Skeletal muscle satellite cell (primary cell): ENCODE results near the gene CDK6.

ENCODE experiments used
- H3K27me3 ChIP-seq: 2 replicates; pipeline ENCODE4 v1.7.0; 2013; ENCODE audit warnings: low read length; ENCODE audit not compliant: control insufficient read depth, insufficient read depth
- H3K36me3 ChIP-seq: 2 replicates; pipeline ENCODE4 v1.7.0; 2013; ENCODE audit warnings: mild to moderate bottlenecking, control low read depth, low read length; ENCODE audit not compliant: insufficient read depth
- H3K4me1 ChIP-seq: 2 replicates; pipeline ENCODE4 v1.7.0; 2013; ENCODE audit warnings: low read length; ENCODE audit not compliant: control insufficient read depth, insufficient read depth
- H3K4me2 ChIP-seq: 2 replicates; pipeline ENCODE4 v1.7.0; 2013; ENCODE audit warnings: mild to moderate bottlenecking, low read length
- H3K4me3 ChIP-seq: 2 replicates; pipeline ENCODE4 v1.7.0; 2013; ENCODE audit warnings: low read length
- H3K9ac ChIP-seq: 2 replicates; pipeline ENCODE4 v1.7.0; 2013; ENCODE audit warnings: mild to moderate bottlenecking, low read depth, low read length, moderate library complexity
- H3K9me3 ChIP-seq: replicated peaks from 2 replicates; pipeline ENCODE4 v1.7.0; 2013; ENCODE audit warnings: mild to moderate bottlenecking, control low read depth, low read length

CDK6 gene

DNA sequence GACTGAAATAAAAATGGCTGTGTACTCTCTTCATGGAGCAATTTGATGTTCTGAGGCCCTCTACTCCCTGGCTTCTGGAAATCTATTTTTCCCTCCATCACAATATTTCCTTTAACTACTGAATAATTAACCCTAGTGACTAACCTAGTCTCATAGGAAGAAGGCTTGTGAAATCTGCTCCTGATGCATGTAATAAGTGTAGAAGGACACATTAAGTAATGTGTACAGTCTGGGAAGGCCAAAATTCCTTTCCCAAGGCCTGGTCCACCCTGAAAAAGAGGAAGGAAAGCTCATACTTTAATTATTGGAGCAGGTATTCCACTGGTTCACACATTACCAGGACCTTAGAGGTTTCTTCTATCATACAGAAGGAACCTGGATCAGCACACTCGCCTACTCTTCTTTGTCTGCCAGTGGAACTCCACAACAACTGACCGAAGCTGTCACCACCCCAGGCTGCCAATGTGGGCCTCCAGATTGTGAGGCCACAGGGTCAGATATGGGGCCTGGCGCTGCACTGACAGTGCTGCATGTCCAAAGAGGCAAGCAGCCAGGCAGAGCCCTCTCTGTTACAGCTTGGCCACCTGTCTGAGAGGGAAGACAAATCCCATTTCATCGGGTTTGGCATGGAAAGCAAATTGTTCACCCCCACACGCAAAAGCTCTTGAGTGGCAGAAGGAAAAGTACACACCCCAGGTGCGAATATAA, 191.8 kb downstream of the CDK6 start:
- Histone ChIP-seq H3K36me3 (no peaks in the 10 kb centered on the region), H3K4me3 (no peak overlapping the region), H3K4me1 (peaks cover 40% of the 10 kb centered on the region), H3K4me2 (peak overlapping the region; percentile 4), H3K9me3 (no peaks in the 10 kb centered on the region), H3K9ac (peak overlapping the region; percentile 13), H3K27me3 (no peaks in the 10 kb centered on the region)

DNA sequence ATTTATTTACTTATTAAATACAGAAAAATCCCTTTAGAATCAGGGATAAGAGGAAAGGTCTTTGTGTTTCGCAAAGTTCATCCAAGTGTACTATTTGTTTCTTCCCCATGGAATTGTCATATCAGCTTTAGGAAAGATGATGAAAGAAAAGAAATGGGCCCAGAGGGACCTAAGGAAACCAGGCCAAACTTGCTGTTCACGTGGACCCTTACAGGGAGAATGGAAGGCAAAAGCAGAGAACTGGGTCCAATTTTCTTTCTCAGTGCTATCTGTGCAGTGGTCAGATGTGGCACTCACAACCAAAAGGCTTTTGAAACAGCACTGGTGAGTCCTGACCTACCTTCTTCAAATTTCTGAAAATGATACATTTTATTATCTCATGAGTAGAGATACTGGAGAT, 192.6 kb downstream of the CDK6 start:
- Histone ChIP-seq H3K4me1 (peaks cover 40% of the 10 kb centered on the region), H3K9ac (no peak overlapping the region), H3K27me3 (no peaks in the 10 kb centered on the region), H3K36me3 (no peaks in the 10 kb centered on the region), H3K4me3 (no peak overlapping the region), H3K9me3 (no peaks in the 10 kb centered on the region), H3K4me2 (no peak overlapping the region)

GRCh38 chr7:92641921-92642511, 194.4 kb downstream of the CDK6 start:
- Histone ChIP-seq H3K9me3 (no peaks in the 10 kb centered on the region), H3K4me2 (peak overlapping the region; percentile 50), H3K27me3 (no peaks in the 10 kb centered on the region), H3K4me3 (peak overlapping the region; percentile 16), H3K36me3 (no peaks in the 10 kb centered on the region), H3K9ac (peak overlapping the region; percentile 31), H3K4me1 (peaks cover 40% of the 10 kb centered on the region)

- H3K4me3 ChIP-seq: no peak overlapping the region
- no peak overlapping the region for H3K9ac ChIP-seq
- no peaks in the 10 kb centered on the region for H3K36me3 ChIP-seq
- H3K9me3 ChIP-seq: no peaks in the 10 kb centered on the region
- H3K4me1 ChIP-seq: peaks cover 38% of the 10 kb centered on the region
- no peaks in the 10 kb centered on the region for H3K27me3 ChIP-seq
- no peak overlapping the region for H3K4me2 ChIP-seq
Measured at GRCh38 chr7:92639966-92640365, 196.4 kb downstream of the CDK6 start.

DNA sequence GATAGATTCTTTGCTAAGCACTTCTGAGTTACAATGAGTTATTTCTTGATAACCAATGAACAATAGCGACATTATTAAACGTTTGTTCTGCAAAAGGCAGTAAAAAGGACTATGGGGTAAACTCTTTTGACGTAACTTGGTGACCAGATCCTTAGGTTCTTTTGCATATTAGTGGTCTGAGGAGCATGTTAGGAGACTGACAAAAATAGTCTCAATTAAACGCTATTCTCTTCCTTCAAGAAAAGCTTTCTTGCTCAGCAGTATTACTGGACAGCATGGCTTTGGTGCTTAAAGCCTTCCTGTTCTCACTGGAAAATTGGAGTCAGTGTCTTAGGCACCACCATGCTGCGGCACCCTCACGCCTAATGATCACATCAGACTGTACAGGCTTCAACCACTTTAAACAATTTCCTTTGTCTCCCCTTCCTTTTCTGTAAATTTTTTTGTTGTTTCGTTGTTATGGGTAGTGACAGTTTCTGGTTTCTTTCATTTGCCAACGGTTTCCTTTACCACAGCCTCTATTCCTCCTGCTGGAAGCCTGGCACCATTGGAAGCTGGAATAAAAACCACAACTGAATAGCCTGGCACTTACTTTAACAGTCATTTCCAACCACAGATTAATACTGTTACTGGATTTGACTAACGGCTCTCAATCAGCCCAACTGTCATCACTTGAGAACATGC, 197.0 kb downstream of the CDK6 start:
- peaks cover 38% of the 10 kb centered on the region for H3K4me1 ChIP-seq

DNA sequence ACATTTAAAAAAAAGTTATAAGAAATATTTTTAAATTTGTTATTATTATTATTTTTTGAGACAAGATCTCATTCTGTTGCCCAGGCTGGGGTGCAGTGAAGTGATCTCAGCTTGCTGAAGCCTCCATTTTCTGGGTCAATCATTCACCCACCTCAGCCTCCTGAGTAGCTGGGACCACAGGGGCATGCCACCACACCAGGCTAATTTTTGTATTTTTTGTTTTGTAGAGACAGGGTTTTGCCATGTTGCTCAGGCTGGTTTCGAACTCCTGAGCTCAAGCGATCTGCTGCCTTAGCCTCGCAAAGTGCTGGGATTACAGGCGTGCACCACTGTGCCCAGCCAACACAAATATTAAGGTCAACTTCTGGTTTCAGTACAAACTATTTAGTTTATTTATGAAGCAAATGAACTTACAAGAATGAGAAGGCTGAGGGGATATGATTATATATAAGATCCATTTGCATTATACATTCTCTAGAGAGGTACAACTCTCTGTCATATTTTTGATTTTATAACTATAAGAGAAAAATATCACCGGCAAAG, 200.3 kb downstream of the CDK6 start:
- no peaks in the 10 kb centered on the region for H3K27me3 ChIP-seq
- H3K9me3 ChIP-seq: no peaks in the 10 kb centered on the region
- no peak overlapping the region for H3K9ac ChIP-seq
- H3K36me3 ChIP-seq: no peaks in the 10 kb centered on the region
- H3K4me1 ChIP-seq: peaks cover 48% of the 10 kb centered on the region
- H3K4me2 ChIP-seq: no peak overlapping the region
- H3K4me3 ChIP-seq: no peak overlapping the region

More for the DNA sequence above, 197.0 kb downstream of the CDK6 start:
- Histone ChIP-seq H3K9ac (no peak overlapping the region), H3K4me2 (peak overlapping the region; percentile 9), H3K36me3 (no peaks in the 10 kb centered on the region), H3K27me3 (no peaks in the 10 kb centered on the region), H3K4me3 (no peak overlapping the region), H3K9me3 (no peaks in the 10 kb centered on the region)

DNA sequence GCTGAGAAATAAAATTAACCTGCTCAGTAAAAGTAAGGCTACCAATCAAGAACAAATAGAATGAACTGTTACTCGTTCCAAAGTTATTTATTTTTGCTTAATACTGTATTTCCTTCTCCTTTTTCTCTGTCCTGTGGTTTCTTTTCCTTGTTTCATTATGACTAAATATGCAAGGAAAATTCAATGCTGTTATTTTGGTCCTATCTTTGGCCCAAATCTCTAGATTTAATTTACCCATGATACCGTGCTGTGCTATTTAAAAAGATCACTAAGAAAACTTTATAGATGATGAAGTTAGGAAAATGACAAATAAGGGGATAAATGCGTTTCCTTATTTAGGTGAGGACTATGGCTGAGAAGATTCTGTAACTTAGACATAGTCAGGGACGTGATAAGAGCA, 200.8 kb downstream of the CDK6 start:
- Histone ChIP-seq H3K4me1 (peaks cover 49% of the 10 kb centered on the region), H3K9ac (peak overlapping the region; percentile 56), H3K4me2 (peak overlapping the region; percentile 63), H3K4me3 (no peak overlapping the region), H3K27me3 (no peaks in the 10 kb centered on the region), H3K36me3 (no peaks in the 10 kb centered on the region), H3K9me3 (no peaks in the 10 kb centered on the region)

DNA sequence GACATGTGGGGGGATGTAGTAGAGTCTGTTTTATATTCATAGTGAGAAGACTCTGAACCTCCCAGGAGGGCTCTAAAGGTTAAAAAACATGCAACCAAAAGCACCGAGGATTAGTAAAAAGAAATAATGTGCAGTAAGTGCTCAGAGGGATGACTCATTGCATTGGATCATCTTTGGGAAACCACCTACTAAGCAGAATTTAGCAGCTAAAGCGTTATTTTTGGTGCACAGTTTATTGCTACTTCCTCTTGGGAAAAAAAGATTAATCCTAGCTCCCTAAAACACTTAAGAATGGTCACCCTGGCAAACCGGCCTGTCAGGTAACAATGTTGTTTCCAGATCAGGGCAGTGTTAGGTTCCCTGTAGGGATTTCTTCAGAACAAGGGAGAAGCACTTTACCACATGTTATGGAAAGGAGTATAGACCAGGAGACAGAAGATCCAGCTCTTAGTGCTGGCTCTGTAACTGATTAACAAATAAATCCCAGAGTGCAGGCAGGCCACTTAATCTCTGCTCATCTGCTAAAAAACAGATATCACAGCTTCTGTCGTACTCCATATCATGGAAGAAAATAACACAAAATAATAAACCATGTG, 201.4 kb downstream of the CDK6 start:
- Histone ChIP-seq H3K4me2 (peak overlapping the region; percentile 63), H3K4me1 (peaks cover 49% of the 10 kb centered on the region), H3K9me3 (no peaks in the 10 kb centered on the region), H3K36me3 (no peaks in the 10 kb centered on the region), H3K27me3 (no peaks in the 10 kb centered on the region), H3K9ac (peak overlapping the region; percentile 68), H3K4me3 (peak overlapping the region; percentile 15)

- peak overlapping the region; percentile 68 for H3K9ac ChIP-seq
- no peak overlapping the region for H3K4me3 ChIP-seq
- no peaks in the 10 kb centered on the region for H3K36me3 ChIP-seq
- peaks cover 51% of the 10 kb centered on the region for H3K4me1 ChIP-seq
- no peaks in the 10 kb centered on the region for H3K9me3 ChIP-seq
- peak overlapping the region; percentile 63 for H3K4me2 ChIP-seq
- H3K27me3 ChIP-seq: no peaks in the 10 kb centered on the region
Measured at GRCh38 chr7:92634205-92634604, 202.2 kb downstream of the CDK6 start.

DNA sequence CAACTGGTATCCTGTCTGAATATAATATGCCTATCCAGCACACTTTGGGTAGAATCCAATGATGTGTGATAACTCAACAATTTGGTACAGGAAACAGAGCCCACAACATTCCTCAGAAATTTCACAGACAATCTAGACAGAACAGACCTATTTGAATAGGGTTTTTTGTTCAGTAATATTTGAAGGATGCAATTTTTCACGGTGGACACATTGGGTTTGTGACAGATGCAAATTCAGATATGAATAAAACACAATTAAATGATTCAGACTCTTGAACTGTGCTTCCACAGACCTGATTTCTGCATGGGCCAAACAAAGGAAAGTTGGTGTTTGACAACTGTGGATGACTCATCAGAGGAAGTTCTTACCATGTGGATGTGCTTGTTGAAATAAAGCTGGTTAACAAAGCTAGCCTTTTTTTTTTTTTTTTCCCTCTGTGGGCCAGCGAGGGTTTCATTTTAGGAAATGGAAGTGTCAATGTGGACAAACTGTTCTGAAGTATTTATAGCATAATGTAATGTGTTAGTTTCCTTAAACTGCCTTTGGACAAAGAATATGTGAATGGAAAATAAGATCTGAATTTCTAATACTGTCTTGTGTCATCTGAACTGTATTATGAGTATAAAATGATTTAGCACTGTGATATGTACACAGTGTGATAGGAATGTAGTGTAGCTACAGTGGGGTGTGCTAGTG, 203.0 kb downstream of the CDK6 start:
- no peaks in the 10 kb centered on the region for H3K27me3 ChIP-seq
- peak overlapping the region; percentile 63 for H3K4me2 ChIP-seq
- H3K9ac ChIP-seq: peak overlapping the region; percentile 68
- H3K4me1 ChIP-seq: peaks cover 58% of the 10 kb centered on the region
- H3K36me3 ChIP-seq: peaks cover 2% of the 10 kb centered on the region
- peak overlapping the region; percentile 33 for H3K4me3 ChIP-seq
- H3K9me3 ChIP-seq: no peaks in the 10 kb centered on the region

DNA sequence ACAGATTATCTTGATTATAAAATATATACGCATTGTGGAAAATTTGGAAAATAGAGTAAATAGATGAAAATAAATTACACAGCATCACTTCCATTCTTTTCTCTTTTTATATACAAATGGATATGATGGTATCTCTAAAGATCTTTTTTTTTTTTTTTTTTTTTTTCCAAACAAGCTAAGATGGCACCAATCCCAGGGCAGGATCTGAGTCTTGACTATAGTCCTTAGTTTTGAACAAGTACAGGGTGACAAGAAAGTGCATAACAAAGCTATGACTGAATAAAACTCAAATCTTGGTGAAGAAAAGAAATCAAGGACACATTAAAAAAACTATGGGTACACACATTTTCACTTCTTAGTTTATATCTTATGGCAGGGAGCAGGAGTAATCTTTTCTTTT, 203.6 kb downstream of the CDK6 start:
- Histone ChIP-seq H3K4me1 (peaks cover 58% of the 10 kb centered on the region), H3K4me2 (peak overlapping the region; percentile 63)

More for the DNA sequence above, 203.6 kb downstream of the CDK6 start:
- Histone ChIP-seq H3K36me3 (peaks cover 7% of the 10 kb centered on the region), H3K9me3 (no peaks in the 10 kb centered on the region), H3K9ac (peak overlapping the region; percentile 68), H3K4me3 (no peak overlapping the region), H3K27me3 (no peaks in the 10 kb centered on the region)
